Measurements from ENCODE around the gene CC2D1A.
"Not testable (repeated sequence)": the region's sequence is repeated elsewhere in the genome, so short reads cannot be mapped to it uniquely, and the experiment has no call there.

Gene CC2D1A

GRCh38 chr19:13973479-13973878, 67.5 kb downstream of the CC2D1A start:
- in situ Hi-C loops (cut with MboI; ENCODE audit: low sequenced_read_pairs), result not testable (repeated sequence)

DNA sequence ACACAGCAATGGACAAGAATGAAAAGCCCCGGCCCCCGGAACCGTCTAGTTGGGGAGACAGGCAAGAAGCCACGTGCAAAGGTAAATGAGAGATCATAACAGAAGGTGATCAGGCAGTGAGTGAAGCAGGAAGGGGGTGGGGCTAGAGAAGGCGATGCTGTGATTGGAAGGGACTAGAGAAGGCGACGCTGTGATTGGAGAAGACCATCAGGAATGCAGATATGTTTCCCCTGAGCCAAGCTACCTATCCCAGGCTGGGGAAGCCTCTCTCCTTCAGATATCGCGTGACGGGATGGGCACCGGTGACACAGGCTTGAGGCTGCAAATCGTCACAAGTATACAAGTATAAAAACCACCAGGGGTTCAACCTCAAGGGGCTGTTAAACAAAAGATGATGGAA, 68.1 kb downstream of the CC2D1A start:
- in situ Hi-C loops (cut with MboI; ENCODE audit: low sequenced_read_pairs), result no loop called here

DNA sequence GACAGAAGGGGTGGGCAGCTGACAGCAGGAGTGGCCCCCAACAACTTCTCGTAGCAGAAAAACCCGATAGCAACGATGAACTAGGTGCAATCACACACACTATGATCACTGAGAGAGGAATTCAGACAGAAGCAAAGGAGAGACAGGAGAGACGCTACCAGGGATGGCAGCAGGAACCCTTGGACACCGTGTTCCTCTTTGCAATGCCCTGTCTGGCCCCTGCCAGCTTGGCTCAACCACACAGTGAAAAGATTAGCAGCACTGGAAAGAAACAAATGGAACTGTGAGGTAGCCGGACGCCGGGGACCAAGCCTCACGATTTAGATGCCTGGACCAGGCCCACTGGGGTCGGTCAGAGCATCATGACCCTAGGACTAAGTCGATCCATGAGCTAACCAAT, 69.9 kb downstream of the CC2D1A start:
- in situ Hi-C loops (cut with MboI; ENCODE audit: low sequenced_read_pairs), result no loop called here

- in situ Hi-C loops (cut with MboI; ENCODE audit: low sequenced_read_pairs), result no loop called here
Measured at GRCh38 chr19:13976446-13976845, 70.4 kb downstream of the CC2D1A start.

- in situ Hi-C loops (cut with MboI; ENCODE audit: low sequenced_read_pairs), result no loop called here
Measured at GRCh38 chr19:13977803-13978202, 71.8 kb downstream of the CC2D1A start.

GRCh38 chr19:13978351-13979243, 72.6 kb downstream of the CC2D1A start:
- in situ Hi-C loops (cut with MboI; ENCODE audit: low sequenced_read_pairs), result no loop called here

DNA sequence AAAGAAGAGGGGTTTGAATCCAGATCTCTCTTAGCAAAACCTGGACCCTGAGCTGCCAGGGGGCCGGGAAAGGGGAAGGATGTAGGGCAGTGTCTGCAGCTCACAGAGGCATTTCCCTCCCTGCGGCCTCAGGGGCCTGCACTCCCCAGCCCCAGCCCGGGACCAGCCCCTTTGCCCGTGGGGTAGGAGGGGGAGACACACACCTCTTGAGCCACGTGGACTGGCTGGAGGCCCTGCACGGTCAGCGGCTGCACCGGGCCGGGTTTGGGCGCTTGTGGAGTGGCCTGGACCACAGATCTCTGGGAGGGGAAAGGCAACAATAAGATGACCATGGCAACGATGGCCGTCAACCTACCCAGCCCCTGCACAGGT, 73.2 kb downstream of the CC2D1A start:
- in situ Hi-C loops (cut with MboI; ENCODE audit: low sequenced_read_pairs), result no loop called here

DNA sequence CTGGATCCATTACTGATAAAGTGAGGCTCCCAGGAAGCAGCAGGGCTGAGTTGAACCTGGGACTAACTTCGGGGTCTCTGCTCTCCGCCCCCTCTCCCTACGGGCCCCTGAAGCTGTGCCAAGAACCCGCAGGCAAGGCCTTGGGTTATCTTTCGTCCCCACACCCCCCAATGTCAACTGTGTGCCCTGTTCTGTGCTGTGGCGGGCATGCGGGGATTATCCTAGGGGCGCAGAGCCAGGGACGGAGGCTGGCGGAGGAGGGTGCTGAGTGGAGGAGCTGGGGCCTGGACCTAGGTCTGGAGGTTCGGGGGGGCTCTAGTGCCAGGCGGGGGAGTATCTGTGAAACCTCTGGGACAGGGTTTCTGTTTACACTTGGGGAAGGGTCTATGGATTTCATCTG, 73.7 kb downstream of the CC2D1A start:
- in situ Hi-C loops (cut with MboI; ENCODE audit: low sequenced_read_pairs), result no loop called here

DNA sequence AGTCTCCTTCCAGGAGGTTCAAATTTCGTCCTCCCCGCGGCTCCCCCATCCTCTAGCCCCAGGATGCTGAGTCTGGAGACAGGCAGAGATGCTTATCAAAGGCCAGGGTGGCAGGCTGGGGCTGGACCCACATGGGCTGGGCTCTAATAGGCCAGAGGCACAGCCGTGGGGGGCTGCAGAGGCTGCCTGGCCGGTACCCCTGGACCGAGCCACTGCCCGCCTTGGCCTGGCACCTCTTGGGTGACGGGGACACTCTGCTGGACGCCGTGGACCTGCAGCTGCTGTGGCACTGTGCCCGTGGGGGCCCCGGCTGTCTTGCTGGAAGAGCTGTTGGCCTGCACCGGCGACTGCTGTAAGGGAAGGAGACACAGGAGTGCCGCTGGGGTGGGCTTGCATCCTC, 74.3 kb downstream of the CC2D1A start:
- in situ Hi-C loops (cut with MboI; ENCODE audit: low sequenced_read_pairs), result no loop called here
